ENCODE results near the gene SFRP2. TPM values are rescaled to one million over a fixed set of nuclear protein-coding genes. Genes with fewer than 3 reads are reported as not detected.
A peak's percentile ranks its signal among the peaks of the same experiment; 100 is the strongest.

SFRP2 gene
- total RNA-seq, 1 donor from 2014 or later, result 86.1 TPM

DNA sequence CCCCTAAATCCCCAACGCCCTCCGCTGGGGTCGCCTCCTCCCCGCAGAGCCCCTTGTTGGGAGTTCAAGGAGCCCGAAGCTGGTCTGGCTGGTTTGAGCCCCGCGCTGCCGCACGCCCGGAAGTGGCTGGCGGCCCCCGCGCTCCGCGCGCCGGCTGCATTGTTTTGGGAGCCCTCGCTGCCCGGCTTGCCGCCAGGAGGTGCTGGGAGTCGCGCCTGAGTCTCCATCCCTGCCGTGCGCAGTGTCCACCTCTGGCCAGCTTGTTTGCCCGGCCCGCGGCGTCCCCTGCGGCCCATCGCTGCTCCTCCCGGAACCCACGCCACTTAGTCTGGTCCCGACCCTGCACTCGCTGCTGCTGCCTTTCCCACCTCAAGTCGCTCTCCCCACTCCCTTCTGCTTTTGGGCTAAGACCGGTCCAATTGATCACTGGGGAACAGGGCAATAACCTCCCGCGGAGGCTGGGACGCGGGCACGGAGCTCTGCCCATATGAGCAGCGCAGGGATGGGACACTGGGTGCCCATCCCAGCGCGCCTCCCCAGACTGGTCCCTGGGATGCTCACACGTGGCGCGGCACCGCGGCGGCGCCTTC is 2.2 kb upstream of the SFRP2 start:
- peaks cover 8% of the 10 kb centered on the region for H3K36me3 ChIP-seq
- peak overlapping the region; percentile 98 for H3K27ac Mint-ChIP-seq
- H3K9me3 Mint-ChIP-seq, result peaks cover 36% of the 10 kb centered on the region
- TF ChIP-seq CTCF (IDR thresholded peaks at IDR 0.05) (peak; percentile 58), EZH2 (IDR thresholded peaks at IDR 0.05) (no peak)
- peak; percentile 92 for DNase-seq (ENCODE audit: low spot score)
- peak overlapping the region; percentile 94 for H3K27ac ChIP-seq
- no peak overlapping the region for H2AFZ ChIP-seq (replicated peaks)
- peak overlapping the region; percentile 90 for H3K4me2 ChIP-seq
- H3K36me3 Mint-ChIP-seq, result peaks cover 58% of the 10 kb centered on the region
- no peak overlapping the region for H3K9ac ChIP-seq
- H3F3A ChIP-seq (ENCODE audit: low read depth), result peaks cover 56% of the 10 kb centered on the region
- peaks cover 70% of the 10 kb centered on the region for H3K79me2 ChIP-seq (ENCODE audit: low read depth)
- H3K9me3 ChIP-seq (ENCODE audit: low read depth), result no peaks in the 10 kb centered on the region
- peaks cover 7% of the 10 kb centered on the region for H3K27me3 ChIP-seq
- H3K27me3 Mint-ChIP-seq (ENCODE audit: insufficient read depth, low read depth), result peaks cover 9% of the 10 kb centered on the region
- H4K20me1 ChIP-seq (ENCODE audit: low read depth), result peaks cover 28% of the 10 kb centered on the region
- H3K4me1 ChIP-seq, result peaks cover 35% of the 10 kb centered on the region
- peak overlapping the region; percentile 98 for H3K4me3 ChIP-seq
- H3K4me1 Mint-ChIP-seq, result peaks cover 43% of the 10 kb centered on the region
- H3K4me3 Mint-ChIP-seq, result peak overlapping the region; percentile 97

DNA sequence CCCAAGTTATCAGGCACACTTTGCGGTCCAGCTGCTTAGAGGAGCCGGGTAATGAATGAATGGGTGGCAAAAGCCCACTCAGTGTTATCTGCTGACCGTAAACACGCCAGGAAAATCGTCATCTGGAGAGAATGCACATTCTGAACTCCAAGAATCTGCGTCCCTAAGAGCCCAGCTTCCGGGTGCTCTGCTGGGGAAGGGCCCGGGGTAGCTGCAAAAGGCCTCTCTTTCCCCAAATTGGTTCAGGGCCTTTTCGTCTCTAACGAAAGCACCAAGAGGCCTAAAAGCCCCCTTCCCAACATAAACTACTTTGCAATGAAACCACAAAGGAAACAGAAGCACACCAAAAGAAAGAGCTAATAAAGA is 1.6 kb upstream of the SFRP2 start:
- TF ChIP-seq EZH2 (IDR thresholded peaks at IDR 0.05), result no peak
- no peak for TF ChIP-seq CTCF (IDR thresholded peaks at IDR 0.05)
- TF ChIP-seq EZH2phosphoT487 (IDR thresholded peaks at IDR 0.05), result no peak
- Histone ChIP-seq H3K27ac (peak overlapping the region; percentile 94), H3K4me1 (peaks cover 37% of the 10 kb centered on the region), H3K27me3 (peaks cover 7% of the 10 kb centered on the region), H3K4me3 (peak overlapping the region; percentile 98), H3K9me3 (ENCODE audit: low read depth) (no peaks in the 10 kb centered on the region), H3F3A (ENCODE audit: low read depth) (peaks cover 61% of the 10 kb centered on the region), H2AFZ (replicated peaks) (no peak overlapping the region), H3K79me2 (ENCODE audit: low read depth) (peaks cover 76% of the 10 kb centered on the region), H3K36me3 (peaks cover 8% of the 10 kb centered on the region), H3K4me2 (peak overlapping the region; percentile 90), H3K9ac (peak overlapping the region; percentile 60), H4K20me1 (ENCODE audit: low read depth) (peaks cover 34% of the 10 kb centered on the region)
- peaks cover 9% of the 10 kb centered on the region for H3K27me3 Mint-ChIP-seq (ENCODE audit: insufficient read depth, low read depth)
- peaks cover 58% of the 10 kb centered on the region for H3K36me3 Mint-ChIP-seq
- H3K27ac Mint-ChIP-seq, result peak overlapping the region; percentile 100
- peaks cover 32% of the 10 kb centered on the region for H3K9me3 Mint-ChIP-seq
- DNase-seq (ENCODE audit: low spot score), result no peak
- H3K4me3 Mint-ChIP-seq, result peak overlapping the region; percentile 97
- peaks cover 48% of the 10 kb centered on the region for H3K4me1 Mint-ChIP-seq

- H3K4me3 ChIP-seq, result peak overlapping the region; percentile 98
Observed at GRCh38 chr4:153789741-153790499, 1.0 kb upstream of the SFRP2 start.

DNA sequence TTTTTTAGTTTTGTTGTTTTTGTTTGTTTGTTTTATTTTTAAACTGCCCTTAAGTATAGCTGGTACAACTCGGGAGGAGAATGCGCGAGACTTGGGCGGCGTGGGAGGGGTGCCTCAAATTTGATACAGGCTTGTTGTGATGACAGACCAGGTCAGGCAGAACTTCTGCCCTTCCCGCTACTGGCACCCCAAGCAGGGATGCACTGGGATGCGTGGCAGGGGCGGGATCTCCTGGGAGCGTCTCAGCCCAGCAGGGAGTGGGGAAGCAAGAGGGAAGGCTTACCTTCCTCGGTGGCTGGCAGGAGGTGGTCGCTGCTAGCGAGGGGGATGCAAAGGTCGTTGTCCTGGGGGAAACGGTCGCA is 851 bp downstream of the SFRP2 start:
- peak overlapping the region; percentile 90 for H3K4me2 ChIP-seq
- peaks cover 88% of the 10 kb centered on the region for H3K79me2 ChIP-seq (ENCODE audit: low read depth)
- peaks cover 53% of the 10 kb centered on the region for H3K4me1 Mint-ChIP-seq
- peak overlapping the region; percentile 86 for H3K27ac ChIP-seq
- peaks cover 84% of the 10 kb centered on the region for H3F3A ChIP-seq (ENCODE audit: low read depth)
- H3K4me3 ChIP-seq, result peak overlapping the region; percentile 98
- H3K9ac ChIP-seq, result peak overlapping the region; percentile 77
- peak overlapping the region; percentile 87 for H3K27ac Mint-ChIP-seq
- H3K4me1 ChIP-seq, result peaks cover 41% of the 10 kb centered on the region
- H3K36me3 Mint-ChIP-seq, result peaks cover 56% of the 10 kb centered on the region
- H3K27me3 ChIP-seq, result peaks cover 7% of the 10 kb centered on the region
- peaks cover 58% of the 10 kb centered on the region for H4K20me1 ChIP-seq (ENCODE audit: low read depth)
- H2AFZ ChIP-seq (replicated peaks), result no peak overlapping the region
- H3K27me3 Mint-ChIP-seq (ENCODE audit: insufficient read depth, low read depth), result peaks cover 9% of the 10 kb centered on the region
- peaks cover 23% of the 10 kb centered on the region for H3K36me3 ChIP-seq
- peaks cover 8% of the 10 kb centered on the region for H3K9me3 Mint-ChIP-seq
- H3K9me3 ChIP-seq (ENCODE audit: low read depth), result no peaks in the 10 kb centered on the region
- peak overlapping the region; percentile 97 for H3K4me3 Mint-ChIP-seq
- peak; percentile 46 for DNase-seq (ENCODE audit: low spot score)
- TF ChIP-seq CTCF (IDR thresholded peaks at IDR 0.05) (no peak), EZH2 (IDR thresholded peaks at IDR 0.05) (no peak), EZH2phosphoT487 (IDR thresholded peaks at IDR 0.05) (peak; percentile 12)

More at GRCh38 chr4:153789741-153790499, 1.0 kb upstream of the SFRP2 start:
- DNase-seq (ENCODE audit: low spot score), result peak; percentile 88
- H3K79me2 ChIP-seq (ENCODE audit: low read depth), result peaks cover 81% of the 10 kb centered on the region
- peaks cover 39% of the 10 kb centered on the region for H4K20me1 ChIP-seq (ENCODE audit: low read depth)
- Mint-ChIP-seq H3K9me3 (peaks cover 26% of the 10 kb centered on the region), H3K4me1 (peaks cover 54% of the 10 kb centered on the region), H3K36me3 (peaks cover 56% of the 10 kb centered on the region), H3K27ac (peak overlapping the region; percentile 100), H3K27me3 (ENCODE audit: insufficient read depth, low read depth) (peaks cover 9% of the 10 kb centered on the region), H3K4me3 (peak overlapping the region; percentile 97)
- H3K9me3 ChIP-seq (ENCODE audit: low read depth), result no peaks in the 10 kb centered on the region
- peak overlapping the region; percentile 90 for H3K4me2 ChIP-seq
- peaks cover 12% of the 10 kb centered on the region for H3K36me3 ChIP-seq
- TF ChIP-seq EZH2 (IDR thresholded peaks at IDR 0.05), result no peak
- H3K27ac ChIP-seq, result peak overlapping the region; percentile 94
- peak overlapping the region; percentile 60 for H3K9ac ChIP-seq
- H3K4me1 ChIP-seq, result peaks cover 42% of the 10 kb centered on the region
- H3K27me3 ChIP-seq, result peaks cover 7% of the 10 kb centered on the region
- no peak overlapping the region for H2AFZ ChIP-seq (replicated peaks)
- peaks cover 66% of the 10 kb centered on the region for H3F3A ChIP-seq (ENCODE audit: low read depth)
